ENCODE measurements around the gene TRIP12. TPM values are rescaled to one million over a fixed set of nuclear protein-coding genes. Genes with fewer than 3 reads are reported as not detected.
"Not testable (repeated sequence)": the region's sequence is repeated elsewhere in the genome, so short reads cannot be mapped to it uniquely, and the experiment has no call there.

Gene TRIP12
- polyA plus RNA-seq, 1 of the 3 experiments (the other 2 are of a cell fraction), result 30.3 TPM

DNA sequence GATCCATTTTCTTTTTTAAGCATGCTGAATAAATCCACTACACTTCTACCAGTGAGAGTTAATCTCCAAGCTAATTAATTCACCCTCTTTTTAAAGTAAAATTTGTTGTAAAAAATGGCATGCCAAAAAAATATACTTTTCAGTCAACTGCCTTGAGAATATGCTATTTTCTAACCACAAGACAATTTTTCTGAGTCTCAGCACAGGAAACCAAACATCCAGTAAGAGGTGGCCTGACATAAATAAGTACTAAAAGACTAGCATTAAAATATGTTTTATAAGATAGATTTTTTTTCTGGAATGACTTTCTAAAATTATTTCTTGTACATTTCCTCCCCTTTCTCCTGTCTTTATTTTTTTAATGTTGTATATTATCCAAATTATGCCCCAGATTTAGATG lies 3.4 kb upstream of the TRIP12 start:
- Histone ChIP-seq H3K27ac (ENCODE audit: low read depth in 2 of 2, low read length in 1 of 2) (no peak overlapping the region), H3F3A (replicated peaks; ENCODE audit: insufficient read depth) (peaks cover 41% of the 10 kb centered on the region), H3K79me2 (ENCODE audit: insufficient read depth) (peaks cover 76% of the 10 kb centered on the region), H3K9me2 (no peaks in the 10 kb centered on the region), H2AFZ (ENCODE audit: low read depth) (no peak overlapping the region), H3K4me2 (no peak overlapping the region), H3K27me3 (ENCODE audit: insufficient read depth) (no peaks in the 10 kb centered on the region), H4K20me1 (ENCODE audit: insufficient read depth) (peaks cover 19% of the 10 kb centered on the region), H3K9me3 (no peaks in the 10 kb centered on the region), H3K4me1 (ENCODE audit: control insufficient read depth in 1 of 2, insufficient read depth in 2 of 2, low read depth in 1 of 2, low read length in 1 of 2) (peaks cover 3 to 20% of the 10 kb centered on the region in 2 experiments; a peak in 3 of 4 replicates), H3K36me3 (replicated peaks in 1 of 2; ENCODE audit: control insufficient read depth in 1 of 2, insufficient read depth in 2 of 2, low read length in 1 of 2) (peaks cover 0 to 3% of the 10 kb centered on the region in 2 experiments), H3K9ac (no peak overlapping the region), H3K4me3 (ENCODE audit: low read depth in 2 of 2, low read length in 1 of 2) (no peak overlapping the region)
- no peak for DNase-seq
- POLR2A ChIA-PET, result no interaction called here
- CTCF ChIA-PET, result no interaction called here
- TF ChIP-seq ZBTB33 (IDR thresholded peaks at IDR 0.05; ENCODE audit: borderline replicate concordance, low read depth), result no peak
- no peak for TF ChIP-seq USF2 (IDR thresholded peaks at IDR 0.05; ENCODE audit: borderline replicate concordance, low read depth, low read length)
- no peak for TF ChIP-seq GATA2 (CRISPR knock-in tag; IDR thresholded peaks at IDR 0.05)
- no peak for TF ChIP-seq MXI1 (IDR thresholded peaks at IDR 0.05; ENCODE audit: low read depth, low read length)
- TF ChIP-seq TEAD4 (IDR thresholded peaks at IDR 0.05; ENCODE audit: borderline replicate concordance, insufficient read depth), result no peak
- TF ChIP-seq RXRA (IDR thresholded peaks at IDR 0.05; ENCODE audit: borderline replicate concordance, low read depth), result no peak
- TF ChIP-seq TAF1 (IDR thresholded peaks at IDR 0.05; ENCODE audit: borderline replicate concordance, low read depth, low read length), result no peak
- TF ChIP-seq, protein P1, sequence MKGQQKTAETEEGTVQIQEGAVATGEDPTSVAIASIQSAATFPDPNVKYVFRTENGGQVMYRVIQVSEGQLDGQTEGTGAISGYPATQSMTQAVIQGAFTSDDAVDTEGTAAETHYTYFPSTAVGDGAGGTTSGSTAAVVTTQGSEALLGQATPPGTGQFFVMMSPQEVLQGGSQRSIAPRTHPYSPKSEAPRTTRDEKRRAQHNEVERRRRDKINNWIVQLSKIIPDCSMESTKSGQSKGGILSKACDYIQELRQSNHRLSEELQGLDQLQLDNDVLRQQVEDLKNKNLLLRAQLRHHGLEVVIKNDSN (IDR thresholded peaks at IDR 0.05; ENCODE audit: borderline replicate concordance, low read depth), result no peak
- no peak for TF ChIP-seq SIN3A (IDR thresholded peaks at IDR 0.05; ENCODE audit: borderline replicate concordance, low read depth, low read length)
- no peak for TF ChIP-seq EP300 (IDR thresholded peaks at IDR 0.05; ENCODE audit: borderline replicate concordance in 1 of 2, low read depth in 1 of 2, low read length in 1 of 2)
- TF ChIP-seq FOSL2 (IDR thresholded peaks at IDR 0.05; ENCODE audit: borderline replicate concordance, low read depth), result no peak
- no peak for TF ChIP-seq EZH2phosphoT487 (IDR thresholded peaks at IDR 0.05; ENCODE audit: borderline replicate concordance, low read depth)
- TF ChIP-seq PBX3 (IDR thresholded peaks at IDR 0.05), result no peak
- TF ChIP-seq, protein P2, sequence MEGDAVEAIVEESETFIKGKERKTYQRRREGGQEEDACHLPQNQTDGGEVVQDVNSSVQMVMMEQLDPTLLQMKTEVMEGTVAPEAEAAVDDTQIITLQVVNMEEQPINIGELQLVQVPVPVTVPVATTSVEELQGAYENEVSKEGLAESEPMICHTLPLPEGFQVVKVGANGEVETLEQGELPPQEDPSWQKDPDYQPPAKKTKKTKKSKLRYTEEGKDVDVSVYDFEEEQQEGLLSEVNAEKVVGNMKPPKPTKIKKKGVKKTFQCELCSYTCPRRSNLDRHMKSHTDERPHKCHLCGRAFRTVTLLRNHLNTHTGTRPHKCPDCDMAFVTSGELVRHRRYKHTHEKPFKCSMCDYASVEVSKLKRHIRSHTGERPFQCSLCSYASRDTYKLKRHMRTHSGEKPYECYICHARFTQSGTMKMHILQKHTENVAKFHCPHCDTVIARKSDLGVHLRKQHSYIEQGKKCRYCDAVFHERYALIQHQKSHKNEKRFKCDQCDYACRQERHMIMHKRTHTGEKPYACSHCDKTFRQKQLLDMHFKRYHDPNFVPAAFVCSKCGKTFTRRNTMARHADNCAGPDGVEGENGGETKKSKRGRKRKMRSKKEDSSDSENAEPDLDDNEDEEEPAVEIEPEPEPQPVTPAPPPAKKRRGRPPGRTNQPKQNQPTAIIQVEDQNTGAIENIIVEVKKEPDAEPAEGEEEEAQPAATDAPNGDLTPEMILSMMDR (IDR thresholded peaks at IDR 0.05), result no peak
- TF ChIP-seq, protein P3, sequence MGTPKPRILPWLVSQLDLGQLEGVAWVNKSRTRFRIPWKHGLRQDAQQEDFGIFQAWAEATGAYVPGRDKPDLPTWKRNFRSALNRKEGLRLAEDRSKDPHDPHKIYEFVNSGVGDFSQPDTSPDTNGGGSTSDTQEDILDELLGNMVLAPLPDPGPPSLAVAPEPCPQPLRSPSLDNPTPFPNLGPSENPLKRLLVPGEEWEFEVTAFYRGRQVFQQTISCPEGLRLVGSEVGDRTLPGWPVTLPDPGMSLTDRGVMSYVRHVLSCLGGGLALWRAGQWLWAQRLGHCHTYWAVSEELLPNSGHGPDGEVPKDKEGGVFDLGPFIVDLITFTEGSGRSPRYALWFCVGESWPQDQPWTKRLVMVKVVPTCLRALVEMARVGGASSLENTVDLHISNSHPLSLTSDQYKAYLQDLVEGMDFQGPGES (IDR thresholded peaks at IDR 0.05; ENCODE audit: low read depth, low read length), result no peak
- no peak for TF ChIP-seq GABPA (IDR thresholded peaks at IDR 0.05; ENCODE audit: low read depth)
- TF ChIP-seq CHD2 (IDR thresholded peaks at IDR 0.05; ENCODE audit: low read length, partially characterized antibody), result no peak

DNA sequence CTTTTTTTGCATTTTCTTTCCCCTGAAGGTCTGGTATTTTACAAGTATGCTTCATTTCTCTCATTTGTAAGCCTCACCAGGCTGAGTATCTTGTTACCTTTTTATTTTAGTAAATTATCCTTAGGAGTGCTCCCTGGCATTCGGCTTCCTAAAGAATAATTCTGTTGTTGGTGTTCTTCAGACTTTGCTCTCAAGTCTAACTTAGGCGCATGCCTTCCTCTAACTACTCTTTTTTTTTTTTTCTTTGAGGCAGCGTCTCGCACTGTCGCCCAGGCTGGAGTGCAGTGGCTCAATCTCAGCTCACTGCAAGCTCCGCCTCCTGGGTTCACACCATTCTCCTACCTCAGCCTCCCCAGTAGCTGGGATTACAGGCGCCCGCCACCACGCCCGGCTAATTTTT lies 2.7 kb upstream of the TRIP12 start:
- DNase-seq; CTCF ChIA-PET; H2AFZ ChIP-seq (ENCODE audit: low read depth); H3K36me3 ChIP-seq (replicated peaks in 1 of 2; ENCODE audit: control insufficient read depth in 1 of 2, insufficient read depth in 2 of 2, low read length in 1 of 2); H3K9me2 ChIP-seq; H3K9ac ChIP-seq; H3K27ac ChIP-seq (ENCODE audit: low read depth in 2 of 2, low read length in 1 of 2); H3K9me3 ChIP-seq; POLR2A ChIA-PET; H3K4me3 ChIP-seq (ENCODE audit: low read depth in 2 of 2, low read length in 1 of 2); H3K27me3 ChIP-seq (ENCODE audit: insufficient read depth): not testable (repeated sequence)
- peaks cover 76% of the 10 kb centered on the region for H3K79me2 ChIP-seq (ENCODE audit: insufficient read depth)
- H3K4me2 ChIP-seq, result peak overlapping the region; percentile 58; the same call in 1 of the 2 replicates
- 98% methylated on average over 10 of the region's 10 CpGs for WGBS (ENCODE audit: low lambda C conversion rate)
- peaks cover 7 to 24% of the 10 kb centered on the region in 2 experiments; a peak in 3 of 4 replicates for H3K4me1 ChIP-seq (ENCODE audit: control insufficient read depth in 1 of 2, insufficient read depth in 2 of 2, low read depth in 1 of 2, low read length in 1 of 2)
- peaks cover 25% of the 10 kb centered on the region for H4K20me1 ChIP-seq (ENCODE audit: insufficient read depth)
- peaks cover 41% of the 10 kb centered on the region for H3F3A ChIP-seq (replicated peaks; ENCODE audit: insufficient read depth)

All from SK-N-SH (cell line).